ENCODE results near the gene HAPSTR1.
A peak's percentile ranks its signal among the peaks of the same experiment; 100 is the strongest.

The HAPSTR1 gene

GRCh38 chr16:9139965-9140364 lies 48.5 kb downstream of the HAPSTR1 start:
- peak; percentile 56 for DNase-seq
- no peak overlapping the region for H3K4me2 ChIP-seq (ENCODE audit: low read length, poor library complexity, severe bottlenecking)
- H4K91ac ChIP-seq (ENCODE audit: low read length), result no peak overlapping the region
- no peak overlapping the region for H3K4me3 ChIP-seq (ENCODE audit: insufficient read depth in 1 of 2, low read depth in 1 of 2, low read length in 2 of 2)
- no peak overlapping the region for H2AFZ ChIP-seq (ENCODE audit: low read depth, low read length)
- H4K8ac ChIP-seq (ENCODE audit: low read length), result no peak overlapping the region
- H3K36me3 ChIP-seq (ENCODE audit: control insufficient read depth in 1 of 2, insufficient read depth in 2 of 2, low read depth in 1 of 2, low read length in 2 of 2), result no peaks in the 10 kb centered on the region
- no peak overlapping the region for H3K18ac ChIP-seq (ENCODE audit: low read depth in 1 of 2, low read length in 2 of 2)
- no peaks in the 10 kb centered on the region for H3K9me3 ChIP-seq (ENCODE audit: control insufficient read depth, low read length)
- H2BK5ac ChIP-seq (ENCODE audit: low read depth, low read length, poor library complexity, severe bottlenecking), result no peak overlapping the region
- no peak overlapping the region for H3K9ac ChIP-seq (ENCODE audit: low read length)
- no peak overlapping the region for H2AK5ac ChIP-seq (ENCODE audit: low read length, severe bottlenecking)
- H3K23ac ChIP-seq (ENCODE audit: low read length in 2 of 2), result no peak overlapping the region
- H2BK15ac ChIP-seq (ENCODE audit: low read depth, poor library complexity, severe bottlenecking), result no peak overlapping the region
- peaks cover 9% of the 10 kb centered on the region for H3K79me1 ChIP-seq (replicated peaks; ENCODE audit: low read length, poor library complexity, severe bottlenecking)
- H3K4me1 ChIP-seq (ENCODE audit: control insufficient read depth, insufficient read depth, low read depth, low read length), result peaks cover 11% of the 10 kb centered on the region
- H3K14ac ChIP-seq (ENCODE audit: low read length in 2 of 2), result no peak overlapping the region
- H3K27me3 ChIP-seq (ENCODE audit: control insufficient read depth in 1 of 2, insufficient read depth in 1 of 2, low read length in 2 of 2), result peaks cover 0 to 4% of the 10 kb centered on the region in 2 experiments
- 96% methylated on average over 6 of the region's 7 CpGs for WGBS
- no peak overlapping the region for H2BK12ac ChIP-seq (ENCODE audit: low read length in 2 of 2)
- no peak overlapping the region for H3K27ac ChIP-seq (ENCODE audit: low read length, poor library complexity, severe bottlenecking)
- H2BK120ac ChIP-seq (ENCODE audit: low read depth, low read length), result no peak overlapping the region
- H3K4ac ChIP-seq (ENCODE audit: low read depth in 1 of 2, low read length in 2 of 2), result no peak overlapping the region
